MM.1S (cell line): ENCODE measurements around the gene FYN.

Experiments used
- CTCF ChIP-seq: fragments of 300-600 bp; sonication (generic); IDR thresholded peaks from 2 replicates; pipeline ENCODE4 v1.5.1; 2016; ENCODE audit warnings: antibody characterized with exemption, low read length, mixed read lengths
- EZH2 ChIP-seq: fragments of 300-600 bp; sonication (generic); optimal IDR thresholded peaks from 2 replicates; pipeline ENCODE3; 2017; ENCODE audit warnings: low read depth, mild to moderate bottlenecking, antibody characterized with exemption, low read length, mixed read lengths

- TF ChIP-seq EZH2 (no peak), CTCF (no peak)
These were observed 256.1 kb downstream of the FYN start for GRCh38 chr6:111617149-111617548.
